Upper lobe of left lung (tissue), 4 donors: Measurements from ENCODE around the gene MUC5B.
A peak's percentile ranks its signal among the peaks of the same experiment; 100 is the strongest.

Source experiments
- CTCF ChIP-seq, 6 experiments: fragments of 450-650 bp in 4 of 6; fragments of 200-600 bp in 2 of 6; sonication (generic) in 2 of 6; IDR thresholded peaks; one replicate each; pipeline ENCODE4 v1.5.1; 2016 to 2019; ENCODE audit warnings: antibody characterized with exemption in 6 of 6
- EP300 ChIP-seq, 4 donors: sonication (generic); formaldehyde crosslinking; IDR thresholded peaks; one replicate each; pipeline ENCODE4 v1.5.1; 2017; ENCODE audit warnings: antibody characterized with exemption in 4 of 4, control low read depth in 2 of 4
- POLR2AphosphoS5 ChIP-seq, 2 donors: sonication (generic); formaldehyde crosslinking; IDR thresholded peaks; one replicate each; pipeline ENCODE4 v1.5.1; 2017; ENCODE audit warnings: antibody characterized with exemption in 2 of 2

GRCh38 chr11:1309498-1310317, 86.8 kb downstream of the MUC5B start, which contains the start of gene TOLLIP:
- TF ChIP-seq CTCF (IDR thresholded peaks at IDR 0.05), result peak in 3 of 6 experiments; percentile 10 to 65 (median 20)
- TF ChIP-seq POLR2AphosphoS5 (IDR thresholded peaks at IDR 0.05), result peak; percentile 63 to 79
- no peak for TF ChIP-seq EP300 (IDR thresholded peaks at IDR 0.05)
